ENCODE results near the gene EYS. TPM values are rescaled to one million over a fixed set of nuclear protein-coding genes. Genes with fewer than 3 reads are reported as not detected.

The EYS gene
- total and polyA plus RNA-seq, 2 of the 13 experiments (the other 11 are each of a cell fraction or from before 2014, with no cell fraction given) = 0.04 to 0.07 TPM

GRCh38 chr6:64084185-64084663, 1622.8 kb downstream of the EYS start (continued):
- TF ChIP-seq ZGPAT (CRISPR knock-in tag; IDR thresholded peaks at IDR 0.05) = peak; percentile 27; the same call in 1 of the 2 replicates
- TF ChIP-seq ISX (CRISPR knock-in tag; conservative IDR thresholded peaks at IDR 0.05) = no peak
- TF ChIP-seq ZBTB26 (CRISPR knock-in tag; IDR thresholded peaks at IDR 0.05; ENCODE audit: borderline replicate concordance) = no peak
- TF ChIP-seq ZNF205 (CRISPR knock-in tag; IDR thresholded peaks at IDR 0.05) = no peak
- no peak for TF ChIP-seq SMAD3 (CRISPR knock-in tag; IDR thresholded peaks at IDR 0.05)
- TF ChIP-seq ZNF136 (CRISPR knock-in tag; IDR thresholded peaks at IDR 0.05; ENCODE audit: low read depth) = no peak
- no peak for TF ChIP-seq ZFAT (CRISPR knock-in tag; conservative IDR thresholded peaks at IDR 0.05)
- no peak for TF ChIP-seq ZNF446 (CRISPR knock-in tag; IDR thresholded peaks at IDR 0.05)
- no peak for TF ChIP-seq WIZ (CRISPR knock-in tag; IDR thresholded peaks at IDR 0.05)
- peak; percentile 56; the same call in 1 of the 2 replicates for TF ChIP-seq ZNF816 (CRISPR knock-in tag; IDR thresholded peaks at IDR 0.05; ENCODE audit: borderline replicate concordance)
- peak; percentile 99 for TF ChIP-seq HMG20B (CRISPR knock-in tag; conservative IDR thresholded peaks at IDR 0.05)
- TF ChIP-seq PAX8 (CRISPR knock-in tag; IDR thresholded peaks at IDR 0.05; ENCODE audit: borderline replicate concordance) = no peak
- no peak for TF ChIP-seq CREB1 (IDR thresholded peaks at IDR 0.05)
- TF ChIP-seq CREB1 (CRISPR knock-in tag; IDR thresholded peaks at IDR 0.05) = 0 out of 2 replicates have a peak, but pooled peaks have one; percentile 39
- peak; percentile 55; the same call in 1 of the 2 replicates for TF ChIP-seq FOXA3 (CRISPR knock-in tag; IDR thresholded peaks at IDR 0.05)
- TF ChIP-seq ZNF83 (CRISPR knock-in tag; IDR thresholded peaks at IDR 0.05; ENCODE audit: borderline replicate concordance) = no peak
- TF ChIP-seq EP300 (IDR thresholded peaks at IDR 0.05; ENCODE audit: low read depth in 2 of 2, low read length in 2 of 2) = peak in 1 of 2 experiments; percentile 58; a peak in 1 of 4 replicates
- no peak for TF ChIP-seq EP300 (CRISPR knock-in tag; IDR thresholded peaks at IDR 0.05; ENCODE audit: borderline replicate concordance)
- TF ChIP-seq CC2D1A (CRISPR knock-in tag; IDR thresholded peaks at IDR 0.05) = no peak
- no peak for TF ChIP-seq ZNF552 (CRISPR knock-in tag; IDR thresholded peaks at IDR 0.05; ENCODE audit: borderline replicate concordance)
- TF ChIP-seq FUBP1 (CRISPR knock-in tag; IDR thresholded peaks at IDR 0.05; ENCODE audit: borderline replicate concordance) = no peak
- TF ChIP-seq KLF12 (CRISPR knock-in tag; IDR thresholded peaks at IDR 0.05; ENCODE audit: borderline replicate concordance) = no peak
- no peak for TF ChIP-seq ZIK1 (CRISPR knock-in tag; IDR thresholded peaks at IDR 0.05; ENCODE audit: borderline replicate concordance, low read depth)
- no peak for TF ChIP-seq DDIT3 (CRISPR knock-in tag; IDR thresholded peaks at IDR 0.05)
- no peak for TF ChIP-seq ZNF530 (CRISPR knock-in tag; IDR thresholded peaks at IDR 0.05; ENCODE audit: low read depth)
- no peak for TF ChIP-seq GABPB1 (CRISPR knock-in tag; IDR thresholded peaks at IDR 0.05)
- TF ChIP-seq SMARCC2 (IDR thresholded peaks at IDR 0.05) = no peak
- no peak for TF ChIP-seq ZNF616 (CRISPR knock-in tag; IDR thresholded peaks at IDR 0.05; ENCODE audit: low read depth)

All from HepG2 (cell line).